Measurements from ENCODE around the gene TRMT10B. TPM values are rescaled to one million over a fixed set of nuclear protein-coding genes. Genes with fewer than 3 reads are reported as not detected.

TRMT10B gene
- total and polyA plus RNA-seq, 10 of the 15 experiments (the other 5 are each of a cell fraction or from before 2014, with no cell fraction given), result 3.7 to 11.7 (median 6.8) TPM

DNA sequence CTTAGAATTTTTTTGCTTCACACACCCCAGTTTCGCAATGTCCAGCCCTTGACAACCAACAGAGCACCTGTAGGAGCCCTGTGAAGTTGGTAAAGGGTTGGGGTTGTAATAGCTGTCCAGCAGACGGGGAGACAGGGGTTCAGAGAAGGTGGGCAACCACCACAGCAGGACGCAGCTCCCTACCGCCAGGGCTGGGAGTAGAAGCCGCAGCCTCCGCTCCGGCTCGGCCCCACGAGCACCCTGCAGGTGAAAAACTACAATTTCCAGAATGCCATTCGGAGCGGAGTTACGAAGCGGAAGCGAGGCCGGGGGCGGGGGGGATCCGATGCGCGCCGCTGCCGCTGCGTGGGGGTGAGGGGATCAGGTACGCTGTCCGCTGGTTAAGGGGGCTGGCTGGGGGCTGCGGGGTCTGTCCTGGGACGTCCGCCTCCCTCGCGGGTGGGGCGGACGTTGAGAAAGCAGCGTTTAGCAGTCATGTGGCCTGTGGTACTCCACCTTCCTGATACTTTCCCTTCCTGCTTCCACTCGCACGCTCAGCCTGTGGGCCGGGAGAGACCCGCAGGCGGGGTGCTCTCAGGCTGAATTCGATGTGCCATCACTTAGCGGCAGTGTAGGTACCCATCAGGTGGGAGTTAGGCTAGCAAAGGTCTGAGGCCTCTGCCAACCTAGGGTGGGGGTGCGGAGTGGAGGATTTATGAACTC is at the start of gene TRMT10B (continued):
- TF ChIP-seq, protein P1, sequence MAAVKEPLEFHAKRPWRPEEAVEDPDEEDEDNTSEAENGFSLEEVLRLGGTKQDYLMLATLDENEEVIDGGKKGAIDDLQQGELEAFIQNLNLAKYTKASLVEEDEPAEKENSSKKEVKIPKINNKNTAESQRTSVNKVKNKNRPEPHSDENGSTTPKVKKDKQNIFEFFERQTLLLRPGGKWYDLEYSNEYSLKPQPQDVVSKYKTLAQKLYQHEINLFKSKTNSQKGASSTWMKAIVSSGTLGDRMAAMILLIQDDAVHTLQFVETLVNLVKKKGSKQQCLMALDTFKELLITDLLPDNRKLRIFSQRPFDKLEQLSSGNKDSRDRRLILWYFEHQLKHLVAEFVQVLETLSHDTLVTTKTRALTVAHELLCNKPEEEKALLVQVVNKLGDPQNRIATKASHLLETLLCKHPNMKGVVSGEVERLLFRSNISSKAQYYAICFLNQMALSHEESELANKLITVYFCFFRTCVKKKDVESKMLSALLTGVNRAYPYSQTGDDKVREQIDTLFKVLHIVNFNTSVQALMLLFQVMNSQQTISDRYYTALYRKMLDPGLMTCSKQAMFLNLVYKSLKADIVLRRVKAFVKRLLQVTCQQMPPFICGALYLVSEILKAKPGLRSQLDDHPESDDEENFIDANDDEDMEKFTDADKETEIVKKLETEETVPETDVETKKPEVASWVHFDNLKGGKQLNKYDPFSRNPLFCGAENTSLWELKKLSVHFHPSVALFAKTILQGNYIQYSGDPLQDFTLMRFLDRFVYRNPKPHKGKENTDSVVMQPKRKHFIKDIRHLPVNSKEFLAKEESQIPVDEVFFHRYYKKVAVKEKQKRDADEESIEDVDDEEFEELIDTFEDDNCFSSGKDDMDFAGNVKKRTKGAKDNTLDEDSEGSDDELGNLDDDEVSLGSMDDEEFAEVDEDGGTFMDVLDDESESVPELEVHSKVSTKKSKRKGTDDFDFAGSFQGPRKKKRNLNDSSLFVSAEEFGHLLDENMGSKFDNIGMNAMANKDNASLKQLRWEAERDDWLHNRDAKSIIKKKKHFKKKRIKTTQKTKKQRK (IDR thresholded peaks at IDR 0.05; ENCODE audit: low read depth, low read length), result no peak
- TF ChIP-seq TARDBP (IDR thresholded peaks at IDR 0.05; ENCODE audit: borderline replicate concordance) (no peak), IRF4 (IDR thresholded peaks at IDR 0.05; ENCODE audit: low read depth, low read length) (no peak), HCFC1 (IDR thresholded peaks at IDR 0.05; ENCODE audit: low read length) (peak; percentile 81), WRNIP1 (IDR thresholded peaks at IDR 0.05; ENCODE audit: borderline replicate concordance, low read depth, low read length) (no peak), POLR2A (IDR thresholded peaks at IDR 0.05; ENCODE audit: low read depth, low read length) (peak; percentile 75), ESRRA (IDR thresholded peaks at IDR 0.05; ENCODE audit: low read length) (no peak), BHLHE40 (IDR thresholded peaks at IDR 0.05; ENCODE audit: borderline replicate concordance in 1 of 2, low read depth in 2 of 2, low read length in 1 of 2) (peak; percentile 43 to 48; a peak in 2 of 4 replicates), SP1 (IDR thresholded peaks at IDR 0.05; ENCODE audit: low read depth, low read length) (no peak), SMARCA5 (IDR thresholded peaks at IDR 0.05) (no peak), PAX5 (IDR thresholded peaks at IDR 0.05; ENCODE audit: borderline replicate concordance, low read depth, low read length) (peak; percentile 53; the same call in 1 of the 2 replicates), POU2F2 (IDR thresholded peaks at IDR 0.05; ENCODE audit: borderline replicate concordance, low read depth, low read length) (no peak)
- TF ChIP-seq, protein P2, sequence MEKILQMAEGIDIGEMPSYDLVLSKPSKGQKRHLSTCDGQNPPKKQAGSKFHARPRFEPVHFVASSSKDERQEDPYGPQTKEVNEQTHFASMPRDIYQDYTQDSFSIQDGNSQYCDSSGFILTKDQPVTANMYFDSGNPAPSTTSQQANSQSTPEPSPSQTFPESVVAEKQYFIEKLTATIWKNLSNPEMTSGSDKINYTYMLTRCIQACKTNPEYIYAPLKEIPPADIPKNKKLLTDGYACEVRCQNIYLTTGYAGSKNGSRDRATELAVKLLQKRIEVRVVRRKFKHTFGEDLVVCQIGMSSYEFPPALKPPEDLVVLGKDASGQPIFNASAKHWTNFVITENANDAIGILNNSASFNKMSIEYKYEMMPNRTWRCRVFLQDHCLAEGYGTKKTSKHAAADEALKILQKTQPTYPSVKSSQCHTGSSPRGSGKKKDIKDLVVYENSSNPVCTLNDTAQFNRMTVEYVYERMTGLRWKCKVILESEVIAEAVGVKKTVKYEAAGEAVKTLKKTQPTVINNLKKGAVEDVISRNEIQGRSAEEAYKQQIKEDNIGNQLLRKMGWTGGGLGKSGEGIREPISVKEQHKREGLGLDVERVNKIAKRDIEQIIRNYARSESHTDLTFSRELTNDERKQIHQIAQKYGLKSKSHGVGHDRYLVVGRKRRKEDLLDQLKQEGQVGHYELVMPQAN (conservative IDR thresholded peaks at IDR 0.05), result peak; percentile 38; the same call in 1 of the 2 replicates
- TF ChIP-seq, protein P3, sequence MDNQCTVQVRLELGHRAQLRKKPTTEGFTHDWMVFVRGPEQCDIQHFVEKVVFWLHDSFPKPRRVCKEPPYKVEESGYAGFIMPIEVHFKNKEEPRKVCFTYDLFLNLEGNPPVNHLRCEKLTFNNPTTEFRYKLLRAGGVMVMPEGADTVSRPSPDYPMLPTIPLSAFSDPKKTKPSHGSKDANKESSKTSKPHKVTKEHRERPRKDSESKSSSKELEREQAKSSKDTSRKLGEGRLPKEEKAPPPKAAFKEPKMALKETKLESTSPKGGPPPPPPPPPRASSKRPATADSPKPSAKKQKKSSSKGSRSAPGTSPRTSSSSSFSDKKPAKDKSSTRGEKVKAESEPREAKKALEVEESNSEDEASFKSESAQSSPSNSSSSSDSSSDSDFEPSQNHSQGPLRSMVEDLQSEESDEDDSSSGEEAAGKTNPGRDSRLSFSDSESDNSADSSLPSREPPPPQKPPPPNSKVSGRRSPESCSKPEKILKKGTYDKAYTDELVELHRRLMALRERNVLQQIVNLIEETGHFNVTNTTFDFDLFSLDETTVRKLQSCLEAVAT (IDR thresholded peaks at IDR 0.05), result no peak; the same call in 1 of the 2 replicates
- TF ChIP-seq, protein P4, sequence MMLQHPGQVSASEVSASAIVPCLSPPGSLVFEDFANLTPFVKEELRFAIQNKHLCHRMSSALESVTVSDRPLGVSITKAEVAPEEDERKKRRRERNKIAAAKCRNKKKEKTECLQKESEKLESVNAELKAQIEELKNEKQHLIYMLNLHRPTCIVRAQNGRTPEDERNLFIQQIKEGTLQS (IDR thresholded peaks at IDR 0.05; ENCODE audit: borderline replicate concordance, extremely low read depth, low read depth, low read length), result no peak
- TF ChIP-seq, protein P5, sequence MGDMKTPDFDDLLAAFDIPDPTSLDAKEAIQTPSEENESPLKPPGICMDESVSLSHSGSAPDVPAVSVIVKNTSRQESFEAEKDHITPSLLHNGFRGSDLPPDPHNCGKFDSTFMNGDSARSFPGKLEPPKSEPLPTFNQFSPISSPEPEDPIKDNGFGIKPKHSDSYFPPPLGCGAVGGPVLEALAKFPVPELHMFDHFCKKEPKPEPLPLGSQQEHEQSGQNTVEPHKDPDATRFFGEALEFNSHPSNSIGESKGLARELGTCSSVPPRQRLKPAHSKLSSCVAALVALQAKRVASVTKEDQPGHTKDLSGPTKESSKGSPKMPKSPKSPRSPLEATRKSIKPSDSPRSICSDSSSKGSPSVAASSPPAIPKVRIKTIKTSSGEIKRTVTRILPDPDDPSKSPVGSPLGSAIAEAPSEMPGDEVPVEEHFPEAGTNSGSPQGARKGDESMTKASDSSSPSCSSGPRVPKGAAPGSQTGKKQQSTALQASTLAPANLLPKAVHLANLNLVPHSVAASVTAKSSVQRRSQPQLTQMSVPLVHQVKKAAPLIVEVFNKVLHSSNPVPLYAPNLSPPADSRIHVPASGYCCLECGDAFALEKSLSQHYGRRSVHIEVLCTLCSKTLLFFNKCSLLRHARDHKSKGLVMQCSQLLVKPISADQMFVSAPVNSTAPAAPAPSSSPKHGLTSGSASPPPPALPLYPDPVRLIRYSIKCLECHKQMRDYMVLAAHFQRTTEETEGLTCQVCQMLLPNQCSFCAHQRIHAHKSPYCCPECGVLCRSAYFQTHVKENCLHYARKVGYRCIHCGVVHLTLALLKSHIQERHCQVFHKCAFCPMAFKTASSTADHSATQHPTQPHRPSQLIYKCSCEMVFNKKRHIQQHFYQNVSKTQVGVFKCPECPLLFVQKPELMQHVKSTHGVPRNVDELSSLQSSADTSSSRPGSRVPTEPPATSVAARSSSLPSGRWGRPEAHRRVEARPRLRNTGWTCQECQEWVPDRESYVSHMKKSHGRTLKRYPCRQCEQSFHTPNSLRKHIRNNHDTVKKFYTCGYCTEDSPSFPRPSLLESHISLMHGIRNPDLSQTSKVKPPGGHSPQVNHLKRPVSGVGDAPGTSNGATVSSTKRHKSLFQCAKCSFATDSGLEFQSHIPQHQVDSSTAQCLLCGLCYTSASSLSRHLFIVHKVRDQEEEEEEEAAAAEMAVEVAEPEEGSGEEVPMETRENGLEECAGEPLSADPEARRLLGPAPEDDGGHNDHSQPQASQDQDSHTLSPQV (IDR thresholded peaks at IDR 0.05), result no peak
- TF ChIP-seq, protein P6, sequence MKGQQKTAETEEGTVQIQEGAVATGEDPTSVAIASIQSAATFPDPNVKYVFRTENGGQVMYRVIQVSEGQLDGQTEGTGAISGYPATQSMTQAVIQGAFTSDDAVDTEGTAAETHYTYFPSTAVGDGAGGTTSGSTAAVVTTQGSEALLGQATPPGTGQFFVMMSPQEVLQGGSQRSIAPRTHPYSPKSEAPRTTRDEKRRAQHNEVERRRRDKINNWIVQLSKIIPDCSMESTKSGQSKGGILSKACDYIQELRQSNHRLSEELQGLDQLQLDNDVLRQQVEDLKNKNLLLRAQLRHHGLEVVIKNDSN (IDR thresholded peaks at IDR 0.05; ENCODE audit: borderline replicate concordance, extremely low read length, insufficient read depth, low read depth, low read length), result peak; percentile 41
